ENCODE measurements around the gene AGAP1.

- TF ChIP-seq EZH2 (IDR thresholded peaks at IDR 0.05) (no peak), CTCF (IDR thresholded peaks at IDR 0.05) (no peak), EZH2phosphoT487 (IDR thresholded peaks at IDR 0.05) (no peak)
Measured at GRCh38 chr2:235863414-235863813, 369.6 kb downstream of the AGAP1 start.

Measured in neural progenitor cell (in vitro differentiated cells).